Endothelial cell of umbilical vein (primary cell): Measurements from ENCODE around the gene ADGRE1.

Experiments used
- EZH2 ChIP-seq: IDR thresholded peaks from 2 replicates; pipeline ENCODE4 v1.6.1; 2012; ENCODE audit warnings: borderline replicate concordance, low read depth, mild to moderate bottlenecking, moderate library complexity, low read length, inconsistent platforms; ENCODE audit not compliant: severe bottlenecking
- FOS ChIP-seq: IDR thresholded peaks from 2 replicates; pipeline ENCODE4 v1.6.1; 2011; ENCODE audit warnings: mild to moderate bottlenecking, low read length, moderate library complexity, borderline replicate concordance; ENCODE audit not compliant: insufficient read depth
- GATA2 ChIP-seq: IDR thresholded peaks from 2 replicates; pipeline ENCODE4 v1.7.0; 2011; ENCODE audit warnings: low read depth, mild to moderate bottlenecking, moderate library complexity, mixed read lengths, low read length; ENCODE audit not compliant: insufficient read length, insufficient read depth
- JUN ChIP-seq: IDR thresholded peaks from 2 replicates; pipeline ENCODE4 v1.6.1; 2011; ENCODE audit warnings: borderline replicate concordance, low read depth; ENCODE audit not compliant: insufficient read length, insufficient read depth
- MAX ChIP-seq: IDR thresholded peaks from 2 replicates; pipeline ENCODE4 v1.6.1; 2011; ENCODE audit not compliant: insufficient read depth, insufficient read length
- MYC ChIP-seq: IDR thresholded peaks from one replicate; pipeline ENCODE4 v1.6.1; 2011; ENCODE audit warnings: mild to moderate bottlenecking, low read depth, low read length
- POLR2A ChIP-seq: IDR thresholded peaks from 2 replicates; pipeline ENCODE4 v1.6.1; 2012; ENCODE audit warnings: low read depth, mild to moderate bottlenecking, control low read depth, low read length
- POLR2AphosphoS5 ChIP-seq: IDR thresholded peaks from 2 replicates; pipeline ENCODE4 v1.6.1; 2012; ENCODE audit warnings: low read depth, mild to moderate bottlenecking, control low read depth, low read length, moderate library complexity; ENCODE audit not compliant: insufficient read depth
- TF ChIP-seq, protein P1 (sequence below), 2 donors: IDR thresholded peaks; 1 replicate in 1 of 2; 2 replicates in 1 of 2; pipeline ENCODE4 v1.5.1; 2011; ENCODE audit warnings: low read length in 2 of 2, mild to moderate bottlenecking in 2 of 2, moderate library complexity in 2 of 2, control low read depth in 1 of 2, inconsistent platforms in 1 of 2, low read depth in 1 of 2; ENCODE audit not compliant: insufficient read depth in 1 of 2; ENCODE audit errors: extremely low read depth in 1 of 2

DNA sequence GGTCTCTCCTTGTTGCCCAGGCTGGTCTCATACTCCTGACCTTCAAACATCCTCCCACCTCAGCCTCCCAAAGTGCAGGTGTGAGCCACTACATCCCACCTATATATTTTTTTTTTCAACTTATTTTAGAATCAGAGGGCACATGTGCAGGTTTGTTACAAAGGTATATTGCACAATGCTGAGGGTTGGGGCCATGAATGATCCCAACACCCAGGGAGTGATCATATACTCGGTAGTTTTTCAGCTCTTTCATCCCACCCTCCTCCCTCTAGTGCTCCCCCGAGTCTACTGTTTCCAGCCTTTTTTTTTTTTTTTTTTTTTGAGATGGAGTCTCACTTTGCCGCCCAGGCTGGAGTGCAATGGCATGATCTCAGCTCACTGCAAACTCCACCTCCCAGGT, 38.4 kb upstream of the ADGRE1 start:
- TF ChIP-seq POLR2A (no peak), POLR2AphosphoS5 (no peak), MAX (no peak), FOS (no peak), EZH2 (no peak), JUN (no peak), MYC (no peak), GATA2 (no peak)
- TF ChIP-seq, protein P1, sequence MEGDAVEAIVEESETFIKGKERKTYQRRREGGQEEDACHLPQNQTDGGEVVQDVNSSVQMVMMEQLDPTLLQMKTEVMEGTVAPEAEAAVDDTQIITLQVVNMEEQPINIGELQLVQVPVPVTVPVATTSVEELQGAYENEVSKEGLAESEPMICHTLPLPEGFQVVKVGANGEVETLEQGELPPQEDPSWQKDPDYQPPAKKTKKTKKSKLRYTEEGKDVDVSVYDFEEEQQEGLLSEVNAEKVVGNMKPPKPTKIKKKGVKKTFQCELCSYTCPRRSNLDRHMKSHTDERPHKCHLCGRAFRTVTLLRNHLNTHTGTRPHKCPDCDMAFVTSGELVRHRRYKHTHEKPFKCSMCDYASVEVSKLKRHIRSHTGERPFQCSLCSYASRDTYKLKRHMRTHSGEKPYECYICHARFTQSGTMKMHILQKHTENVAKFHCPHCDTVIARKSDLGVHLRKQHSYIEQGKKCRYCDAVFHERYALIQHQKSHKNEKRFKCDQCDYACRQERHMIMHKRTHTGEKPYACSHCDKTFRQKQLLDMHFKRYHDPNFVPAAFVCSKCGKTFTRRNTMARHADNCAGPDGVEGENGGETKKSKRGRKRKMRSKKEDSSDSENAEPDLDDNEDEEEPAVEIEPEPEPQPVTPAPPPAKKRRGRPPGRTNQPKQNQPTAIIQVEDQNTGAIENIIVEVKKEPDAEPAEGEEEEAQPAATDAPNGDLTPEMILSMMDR (IDR thresholded peaks at IDR 0.05; ENCODE audit: extremely low read depth in 1 of 2, insufficient read depth in 1 of 2, low read depth in 1 of 2, low read length in 2 of 2) = no peak
